NCI-H1694 treated with DMSO at 0.1 percent for 48 hours (cell line): ENCODE data around the gene MTMR10.
A peak's percentile ranks its signal among the peaks of the same experiment; 100 is the strongest.

ENCODE experiments used
- DNase-seq: peaks from one replicate; lab custom pipeline; 2025; lab: John Stamatoyannopoulos, UW

MTMR10 gene

GRCh38 chr15:30919877-30920550, 71.4 kb downstream of the MTMR10 start:
- DNase-seq, result no peak

- DNase-seq, result no peak
Measured at GRCh38 chr15:30918366-30918765, 73.1 kb downstream of the MTMR10 start.

GRCh38 chr15:30917675-30918074, 73.8 kb downstream of the MTMR10 start:
- DNase-seq, result no peak

GRCh38 chr15:30917013-30917412, 74.4 kb downstream of the MTMR10 start:
- no peak for DNase-seq

- no peak for DNase-seq
Measured at GRCh38 chr15:30913761-30914160, 77.7 kb downstream of the MTMR10 start.

- no peak for DNase-seq
Measured at GRCh38 chr15:30906366-30906765, 85.1 kb downstream of the MTMR10 start.

GRCh38 chr15:30905821-30906220, 85.6 kb downstream of the MTMR10 start:
- no peak for DNase-seq

- no peak for DNase-seq
Measured at GRCh38 chr15:30904812-30905211, 86.6 kb downstream of the MTMR10 start.

GRCh38 chr15:30903497-30904187, 87.8 kb downstream of the MTMR10 start, which contains the start of gene FAN1:
TSS of gene FAN1 (plus strand) at chr15:30903915. CDS start at chr15:30904664, 749 bp downstream.
- peak; percentile 46 for DNase-seq

GRCh38 chr15:30901889-30902288, 89.5 kb downstream of the MTMR10 start:
- DNase-seq, result no peak

- DNase-seq, result no peak
Measured at GRCh38 chr15:30896211-30896606, 95.2 kb downstream of the MTMR10 start.

- DNase-seq, result no peak
Measured at GRCh38 chr15:30895461-30896210, 95.8 kb downstream of the MTMR10 start.

GRCh38 chr15:30889196-30889595, 102.2 kb downstream of the MTMR10 start:
- DNase-seq, result no peak
